ENCODE results near the gene ANTXRL. TPM values are rescaled to one million over a fixed set of nuclear protein-coding genes. Genes with fewer than 3 reads are reported as not detected.
"Not testable (repeated sequence)": the region's sequence is repeated elsewhere in the genome, so short reads cannot be mapped to it uniquely, and the experiment has no call there.

The ANTXRL gene
- total and polyA plus RNA-seq, 4 donors = 0.06 TPM; not detected in 3

DNA sequence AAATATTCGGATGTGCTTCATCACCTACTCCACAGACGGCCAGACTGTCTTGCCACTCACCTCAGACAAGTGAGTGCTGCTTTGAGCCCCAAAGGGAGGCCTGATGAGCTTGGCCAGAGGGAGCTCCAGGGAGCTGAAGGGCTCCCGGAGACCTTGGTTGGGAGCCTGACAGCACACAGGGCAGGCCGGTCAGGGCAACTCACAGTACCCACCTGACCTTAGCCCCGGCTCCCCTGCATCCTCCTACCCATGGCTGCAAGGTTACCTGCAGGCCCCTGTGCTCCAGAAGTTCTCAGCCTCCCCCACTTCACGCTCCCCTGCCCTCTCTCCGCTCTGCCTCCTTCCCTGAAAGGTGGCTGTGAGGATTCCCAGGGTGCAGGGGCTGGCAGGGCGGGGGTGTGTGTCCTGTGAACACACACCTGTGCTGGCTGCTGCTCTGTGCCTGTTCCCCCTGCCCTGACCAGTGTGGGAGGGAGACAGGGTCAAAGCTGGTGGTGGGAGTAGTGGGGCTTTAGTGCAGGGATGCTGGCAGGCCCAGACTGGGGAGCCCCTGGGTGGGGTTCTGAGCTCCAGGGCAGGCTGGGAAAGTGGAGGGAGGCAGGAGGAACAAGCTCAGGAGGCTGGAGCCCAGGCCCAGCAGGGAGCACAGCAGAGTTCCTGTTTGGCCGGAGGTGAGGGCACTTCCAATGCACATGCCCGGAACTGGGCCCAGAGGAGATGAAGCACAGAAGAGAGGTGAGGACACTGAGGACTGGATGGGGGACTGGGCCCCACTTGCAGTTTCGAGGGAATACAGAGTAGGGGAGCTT is 7.2 kb downstream of the ANTXRL start:
- Histone ChIP-seq H3K9ac (ENCODE audit: low read depth in 1 of 2, low read length in 2 of 2) (no peak overlapping the region), H3K27me3 (ENCODE audit: control insufficient read depth in 4 of 4, insufficient read depth in 4 of 4, low read length in 3 of 4) (no peaks in the 10 kb centered on the region), H3K36me3 (ENCODE audit: control insufficient read depth in 4 of 4, insufficient read depth in 3 of 4, low read depth in 1 of 4, low read length in 3 of 4) (no peaks in the 10 kb centered on the region), H3K4me1 (ENCODE audit: control insufficient read depth in 4 of 4, insufficient read depth in 4 of 4, low read length in 3 of 4) (no peaks in the 10 kb centered on the region), H3K9me3 (ENCODE audit: control insufficient read depth in 4 of 4, low read length in 3 of 4) (no peaks in the 10 kb centered on the region), H3K27ac (ENCODE audit: low read depth in 1 of 2, low read length in 2 of 2) (no peak overlapping the region), H3K4me3 (ENCODE audit: low read depth in 1 of 3, low read length in 3 of 3) (no peak overlapping the region)
- TF ChIP-seq EGR1 (IDR thresholded peaks at IDR 0.05; ENCODE audit: low read depth in 2 of 2) = no peak
- DNase-seq (ENCODE audit: low spot score) = no peak
- 90% methylated on average over 11 of the region's 11 CpGs for WGBS

DNA sequence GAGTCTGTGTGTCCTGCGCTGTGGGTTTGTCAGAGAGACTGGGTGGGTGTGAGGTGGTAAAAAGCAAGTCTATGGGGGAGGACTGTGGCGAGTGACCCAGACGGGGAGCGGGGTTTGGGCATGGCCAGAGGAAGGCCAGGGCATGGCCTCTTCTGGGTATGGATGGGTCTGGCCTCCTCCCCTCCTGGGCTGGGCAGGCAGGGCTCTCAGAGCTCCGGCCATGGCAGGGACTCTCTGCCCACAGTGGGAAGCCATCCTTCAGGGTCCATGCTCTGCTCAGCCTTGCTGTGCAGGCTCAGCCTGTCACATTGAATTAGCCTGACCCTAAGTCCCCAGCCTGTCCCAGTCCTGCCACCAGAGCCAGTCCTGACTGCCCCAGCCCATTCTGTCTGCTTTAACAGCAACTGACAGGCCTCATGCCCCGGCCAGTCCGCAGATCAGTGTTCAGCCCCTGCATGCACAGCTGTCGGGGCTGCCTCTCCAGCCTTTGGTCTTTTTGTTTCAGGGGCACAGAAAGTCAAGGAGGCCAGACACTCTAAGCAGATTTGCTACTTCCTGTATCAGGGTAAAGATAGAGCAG is 7.9 kb downstream of the ANTXRL start:
- TF ChIP-seq FOXA1 (IDR thresholded peaks at IDR 0.05) (no peak), GABPA (IDR thresholded peaks at IDR 0.05 in 1 of 2, conservative IDR thresholded peaks at IDR 0.05 in 1 of 2) (no peak), ZBTB33 (IDR thresholded peaks at IDR 0.05) (no peak), EGR1 (IDR thresholded peaks at IDR 0.05; ENCODE audit: low read depth in 2 of 2) (no peak), NR2F2 (IDR thresholded peaks at IDR 0.05) (no peak), JUND (IDR thresholded peaks at IDR 0.05) (no peak), YY1 (IDR thresholded peaks at IDR 0.05) (no peak), HNF4G (IDR thresholded peaks at IDR 0.05) (no peak)
- TF ChIP-seq, protein P1, sequence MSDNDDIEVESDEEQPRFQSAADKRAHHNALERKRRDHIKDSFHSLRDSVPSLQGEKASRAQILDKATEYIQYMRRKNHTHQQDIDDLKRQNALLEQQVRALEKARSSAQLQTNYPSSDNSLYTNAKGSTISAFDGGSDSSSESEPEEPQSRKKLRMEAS (IDR thresholded peaks at IDR 0.05) = no peak
- TF ChIP-seq, protein P2, sequence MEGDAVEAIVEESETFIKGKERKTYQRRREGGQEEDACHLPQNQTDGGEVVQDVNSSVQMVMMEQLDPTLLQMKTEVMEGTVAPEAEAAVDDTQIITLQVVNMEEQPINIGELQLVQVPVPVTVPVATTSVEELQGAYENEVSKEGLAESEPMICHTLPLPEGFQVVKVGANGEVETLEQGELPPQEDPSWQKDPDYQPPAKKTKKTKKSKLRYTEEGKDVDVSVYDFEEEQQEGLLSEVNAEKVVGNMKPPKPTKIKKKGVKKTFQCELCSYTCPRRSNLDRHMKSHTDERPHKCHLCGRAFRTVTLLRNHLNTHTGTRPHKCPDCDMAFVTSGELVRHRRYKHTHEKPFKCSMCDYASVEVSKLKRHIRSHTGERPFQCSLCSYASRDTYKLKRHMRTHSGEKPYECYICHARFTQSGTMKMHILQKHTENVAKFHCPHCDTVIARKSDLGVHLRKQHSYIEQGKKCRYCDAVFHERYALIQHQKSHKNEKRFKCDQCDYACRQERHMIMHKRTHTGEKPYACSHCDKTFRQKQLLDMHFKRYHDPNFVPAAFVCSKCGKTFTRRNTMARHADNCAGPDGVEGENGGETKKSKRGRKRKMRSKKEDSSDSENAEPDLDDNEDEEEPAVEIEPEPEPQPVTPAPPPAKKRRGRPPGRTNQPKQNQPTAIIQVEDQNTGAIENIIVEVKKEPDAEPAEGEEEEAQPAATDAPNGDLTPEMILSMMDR (IDR thresholded peaks at IDR 0.05; ENCODE audit: low read depth, low read length, missing input control) = no peak
- H3K27me3 ChIP-seq (ENCODE audit: control insufficient read depth in 4 of 4, insufficient read depth in 4 of 4, low read length in 3 of 4) = no peaks in the 10 kb centered on the region
- H3K36me3 ChIP-seq (ENCODE audit: control insufficient read depth in 4 of 4, insufficient read depth in 3 of 4, low read depth in 1 of 4, low read length in 3 of 4) = no peaks in the 10 kb centered on the region
- no peak overlapping the region for H3K27ac ChIP-seq (ENCODE audit: low read depth in 1 of 2, low read length in 2 of 2)
- DNase-seq (ENCODE audit: low spot score) = no peak
- 93% methylated on average over 8 of the region's 8 CpGs for WGBS
- no peak overlapping the region for H3K4me3 ChIP-seq (ENCODE audit: low read depth in 1 of 3, low read length in 3 of 3)
- no peak overlapping the region for H3K9ac ChIP-seq (ENCODE audit: low read depth in 1 of 2, low read length in 2 of 2)
- no peaks in the 10 kb centered on the region for H3K4me1 ChIP-seq (ENCODE audit: control insufficient read depth in 4 of 4, insufficient read depth in 4 of 4, low read length in 3 of 4)
- no peaks in the 10 kb centered on the region for H3K9me3 ChIP-seq (ENCODE audit: control insufficient read depth in 4 of 4, low read length in 3 of 4)

GRCh38 chr10:46295350-46296010 is 8.7 kb downstream of the ANTXRL start:
- not testable (repeated sequence) for H3K27ac ChIP-seq (ENCODE audit: low read depth in 1 of 2, low read length in 2 of 2); H3K4me3 ChIP-seq (ENCODE audit: low read depth in 1 of 3, low read length in 3 of 3); DNase-seq (ENCODE audit: low spot score); H3K4me1 ChIP-seq (ENCODE audit: control insufficient read depth in 4 of 4, insufficient read depth in 4 of 4, low read length in 3 of 4); H3K36me3 ChIP-seq (ENCODE audit: control insufficient read depth in 4 of 4, insufficient read depth in 3 of 4, low read depth in 1 of 4, low read length in 3 of 4); H3K9ac ChIP-seq (ENCODE audit: low read depth in 1 of 2, low read length in 2 of 2); H3K9me3 ChIP-seq (ENCODE audit: control insufficient read depth in 4 of 4, low read length in 3 of 4); H3K27me3 ChIP-seq (ENCODE audit: control insufficient read depth in 4 of 4, insufficient read depth in 4 of 4, low read length in 3 of 4)
- 61% methylated on average over 3 of the region's 3 CpGs for WGBS

DNA sequence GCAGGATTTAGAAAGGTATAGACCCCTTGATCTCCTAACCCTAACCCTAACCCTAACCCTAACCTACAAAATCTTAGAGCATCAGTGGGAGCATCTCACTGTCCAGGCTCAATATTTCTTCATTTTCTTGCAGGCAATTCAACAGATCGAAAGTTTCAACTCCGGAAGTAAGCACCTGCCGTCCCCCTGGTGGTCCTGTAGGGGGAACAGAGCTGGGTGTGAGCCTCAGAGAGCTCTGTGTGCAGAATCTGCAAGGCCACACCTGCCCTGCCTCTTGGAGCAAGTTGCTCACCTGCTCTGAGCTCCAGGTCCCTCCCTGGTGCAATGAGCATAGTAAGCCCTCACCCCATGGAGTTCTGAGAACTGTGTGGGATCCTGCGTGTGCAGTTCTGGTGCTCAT is 9.3 kb downstream of the ANTXRL start:
- H3K9me3 ChIP-seq (ENCODE audit: control insufficient read depth in 4 of 4, low read length in 3 of 4); H3K9ac ChIP-seq (ENCODE audit: low read depth in 1 of 2, low read length in 2 of 2); H3K4me3 ChIP-seq (ENCODE audit: low read depth in 1 of 3, low read length in 3 of 3); H3K27ac ChIP-seq (ENCODE audit: low read depth in 1 of 2, low read length in 2 of 2); H3K4me1 ChIP-seq (ENCODE audit: control insufficient read depth in 4 of 4, insufficient read depth in 4 of 4, low read length in 3 of 4); H3K27me3 ChIP-seq (ENCODE audit: control insufficient read depth in 4 of 4, insufficient read depth in 4 of 4, low read length in 3 of 4); DNase-seq (ENCODE audit: low spot score); H3K36me3 ChIP-seq (ENCODE audit: control insufficient read depth in 4 of 4, insufficient read depth in 3 of 4, low read depth in 1 of 4, low read length in 3 of 4): not testable (repeated sequence)
- 65% methylated on average over 4 of the region's 4 CpGs for WGBS
